HG03378 (cell line): Measurements from ENCODE around the gene STARD3.

Experiments
- ATAC-seq: cut with Tn5 transposase; IDR thresholded peaks from one replicate; pipeline ENCODE4 v1.9.1; 2021; ENCODE audit warnings: mild to moderate bottlenecking, moderate library complexity; ENCODE audit not compliant: unreplicated experiment

The STARD3 gene

DNA sequence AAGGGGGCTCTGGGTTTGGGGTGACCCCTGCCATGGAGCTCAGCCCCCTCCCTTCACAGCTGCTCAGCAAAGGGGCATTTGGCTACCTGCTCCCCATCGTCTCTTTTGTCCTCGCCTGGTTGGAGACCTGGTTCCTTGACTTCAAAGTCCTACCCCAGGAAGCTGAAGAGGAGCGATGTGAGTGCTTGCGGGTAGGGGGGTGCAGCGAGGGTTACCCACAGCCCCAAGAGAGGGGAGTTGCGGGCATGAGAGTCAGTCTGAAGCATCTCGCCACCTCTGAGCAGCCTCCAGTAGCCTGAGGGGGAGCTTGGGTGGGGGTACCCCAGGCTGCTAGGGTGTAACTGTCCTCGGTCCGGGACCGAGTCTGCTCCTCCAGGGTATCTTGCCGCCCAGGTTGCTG is 21.4 kb downstream of the STARD3 start:
- no peak for ATAC-seq

DNA sequence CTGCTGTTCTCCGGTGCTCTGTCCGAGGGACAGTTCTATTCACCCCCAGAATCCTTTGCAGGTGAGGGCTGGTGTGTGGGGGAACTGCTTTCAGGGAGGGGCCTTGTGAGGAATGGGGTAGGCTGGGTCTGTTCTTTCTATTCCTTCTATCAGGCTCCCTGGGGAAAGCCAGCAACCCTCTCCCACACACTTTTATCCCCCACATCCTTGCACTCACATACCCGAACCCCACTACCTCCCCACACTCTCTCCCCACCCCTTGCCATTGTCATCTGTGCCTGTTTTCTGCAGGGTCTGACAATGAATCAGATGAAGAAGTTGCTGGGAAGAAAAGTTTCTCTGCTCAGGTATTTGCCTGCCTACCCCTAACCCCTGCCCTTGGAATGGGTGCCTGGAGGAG is 21.8 kb downstream of the STARD3 start:
- no peak for ATAC-seq

DNA sequence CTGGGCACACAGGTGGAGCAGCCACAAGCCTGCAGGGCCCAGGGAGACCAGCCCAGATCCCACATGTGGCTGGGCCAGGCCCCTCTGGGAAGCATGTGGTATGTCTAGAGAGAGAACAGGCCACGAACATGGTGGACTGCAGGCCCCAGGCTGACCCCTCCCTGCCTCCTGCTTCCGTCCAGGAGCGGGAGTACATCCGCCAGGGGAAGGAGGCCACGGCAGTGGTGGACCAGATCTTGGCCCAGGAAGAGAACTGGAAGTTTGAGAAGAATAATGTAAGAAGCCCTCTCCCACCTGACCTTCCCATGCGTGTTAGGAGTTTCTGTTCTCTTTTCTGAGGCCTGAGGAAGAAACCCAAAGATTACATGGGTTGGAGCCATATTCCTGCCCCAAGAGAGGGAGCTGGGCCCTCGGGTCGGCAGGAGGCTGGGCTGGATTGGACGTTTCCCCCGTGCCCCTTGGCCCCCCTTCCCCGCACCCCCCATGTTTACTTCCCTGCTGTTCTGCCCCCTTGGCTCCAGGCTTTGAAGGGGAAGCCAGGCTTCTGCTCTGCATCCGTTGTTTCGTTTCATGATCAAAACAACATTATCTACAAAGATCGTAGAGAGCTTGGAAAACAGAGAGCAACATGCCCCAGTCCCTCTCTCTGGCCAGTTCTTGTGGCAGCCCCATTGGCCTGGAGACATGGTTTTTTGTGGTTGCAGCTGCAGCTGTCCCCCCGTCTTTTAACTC is 22.5 kb downstream of the STARD3 start:
- no peak for ATAC-seq

DNA sequence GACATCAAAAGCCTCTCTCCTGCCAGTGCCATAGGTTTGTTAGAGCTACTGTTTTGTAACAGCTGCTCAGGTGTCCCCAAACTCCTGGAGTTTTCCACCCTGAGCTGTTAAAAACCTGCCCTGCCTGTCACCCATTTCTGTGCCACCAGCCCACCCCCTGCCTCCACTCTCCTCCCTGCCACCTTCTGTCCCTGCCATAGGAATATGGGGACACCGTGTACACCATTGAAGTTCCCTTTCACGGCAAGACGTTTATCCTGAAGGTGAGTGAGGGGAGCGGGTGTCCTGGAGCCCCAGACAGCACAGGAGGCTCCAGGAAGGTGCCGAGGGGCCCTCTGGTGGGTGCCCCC is 23.0 kb downstream of the STARD3 start:
- no peak for ATAC-seq

DNA sequence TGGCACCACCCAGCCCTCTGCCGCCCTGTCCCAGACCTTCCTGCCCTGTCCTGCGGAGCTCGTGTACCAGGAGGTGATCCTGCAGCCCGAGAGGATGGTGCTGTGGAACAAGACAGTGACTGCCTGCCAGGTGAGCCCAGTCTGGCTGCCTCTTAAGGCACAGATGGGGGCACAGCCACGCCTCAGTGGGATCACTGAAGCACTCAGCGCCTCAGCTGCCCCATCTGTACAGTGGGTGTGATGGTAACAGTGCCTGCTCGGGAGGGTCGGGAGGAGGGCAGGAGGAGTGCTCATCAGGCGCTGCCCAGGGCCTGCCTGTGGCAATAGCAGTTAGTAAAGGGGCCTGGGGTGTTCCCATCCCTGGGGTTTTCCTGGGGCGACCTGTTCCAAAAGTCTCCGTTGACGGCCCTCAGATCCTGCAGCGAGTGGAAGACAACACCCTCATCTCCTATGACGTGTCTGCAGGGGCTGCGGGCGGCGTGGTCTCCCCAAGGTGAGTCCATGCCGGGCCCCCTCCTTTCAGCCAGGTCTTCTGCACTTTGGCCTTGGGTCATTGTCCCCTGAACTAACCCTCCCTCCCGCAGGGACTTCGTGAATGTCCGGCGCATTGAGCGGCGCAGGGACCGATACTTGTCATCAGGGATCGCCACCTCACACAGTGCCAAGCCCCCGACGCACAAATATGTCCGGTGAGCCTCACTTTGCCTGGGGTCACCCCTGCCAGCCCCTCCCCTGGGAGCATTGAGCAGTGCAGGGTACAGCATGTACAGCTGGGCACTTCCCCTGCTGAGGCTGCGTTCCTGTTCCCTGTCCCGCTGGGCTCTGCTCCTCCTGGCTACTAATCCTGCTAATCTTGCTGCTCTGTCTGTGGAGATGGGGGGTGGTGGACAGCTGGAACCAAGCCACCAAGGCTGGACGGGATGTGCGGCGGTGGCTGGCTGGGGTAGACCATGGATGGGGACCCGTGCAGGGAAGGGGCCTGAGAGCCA is 23.7 kb downstream of the STARD3 start:
- no peak for ATAC-seq

DNA sequence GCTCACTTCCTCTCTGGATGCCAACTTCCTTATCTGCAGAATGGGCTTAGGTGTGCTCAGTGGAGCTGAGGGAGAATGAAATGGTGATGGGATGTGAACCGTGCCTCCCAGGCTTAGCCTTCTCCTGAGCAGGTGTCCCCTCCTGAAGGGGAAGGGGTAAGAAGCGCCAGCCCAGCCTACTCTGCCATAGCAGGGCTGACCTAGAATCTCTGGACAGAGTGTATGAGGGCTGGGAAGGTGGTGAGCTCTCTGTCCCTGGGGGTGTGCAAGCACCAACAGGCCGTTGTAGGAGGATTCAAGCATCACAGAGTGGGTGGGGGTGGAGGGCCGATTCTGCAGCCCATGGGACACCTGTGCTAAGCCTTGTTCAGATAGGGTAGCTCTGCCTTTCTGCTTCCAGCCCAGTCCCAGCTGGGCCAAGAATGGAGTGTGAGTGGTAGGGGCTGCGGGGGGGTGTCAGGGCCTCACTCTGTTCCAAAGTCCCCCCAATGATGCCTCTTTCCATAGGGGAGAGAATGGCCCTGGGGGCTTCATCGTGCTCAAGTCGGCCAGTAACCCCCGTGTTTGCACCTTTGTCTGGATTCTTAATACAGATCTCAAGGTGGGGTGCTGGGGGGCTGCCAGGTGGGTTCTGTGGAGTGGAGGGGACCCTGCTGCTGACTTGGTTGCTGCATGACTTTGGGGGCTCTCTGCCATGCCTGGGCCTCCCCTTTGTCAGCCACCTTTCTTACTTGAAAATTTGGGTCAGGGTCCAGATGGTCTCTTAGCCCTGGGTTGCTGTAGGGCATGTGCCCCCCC is 25.0 kb downstream of the STARD3 start:
- no peak for ATAC-seq

DNA sequence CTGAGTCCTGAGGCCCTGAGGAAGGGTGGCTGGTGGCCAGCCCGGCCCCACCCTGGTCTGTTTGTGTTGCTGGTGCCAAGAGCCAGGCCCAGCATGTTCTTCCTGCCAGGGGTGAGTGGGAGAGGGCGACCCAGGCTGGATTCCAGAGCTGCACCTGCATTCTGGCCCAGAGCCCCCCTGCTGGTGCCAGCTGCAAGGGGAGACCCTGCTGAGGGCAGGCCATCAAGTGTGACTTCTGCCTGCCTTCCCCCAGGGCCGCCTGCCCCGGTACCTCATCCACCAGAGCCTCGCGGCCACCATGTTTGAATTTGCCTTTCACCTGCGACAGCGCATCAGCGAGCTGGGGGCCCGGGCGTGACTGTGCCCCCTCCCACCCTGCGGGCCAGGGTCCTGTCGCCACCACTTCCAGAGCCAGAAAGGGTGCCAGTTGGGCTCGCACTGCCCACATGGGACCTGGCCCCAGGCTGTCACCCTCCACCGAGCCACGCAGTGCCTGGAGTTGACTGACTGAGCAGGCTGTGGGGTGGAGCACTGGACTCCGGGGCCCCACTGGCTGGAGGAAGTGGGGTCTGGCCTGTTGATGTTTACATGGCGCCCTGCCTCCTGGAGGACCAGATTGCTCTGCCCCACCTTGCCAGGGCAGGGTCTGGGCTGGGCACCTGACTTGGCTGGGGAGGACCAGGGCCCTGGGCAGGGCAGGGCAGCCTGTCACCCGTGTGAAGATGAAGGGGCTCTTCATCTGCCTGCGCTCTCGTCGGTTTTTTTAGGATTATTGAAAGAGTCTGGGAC is 25.8 kb downstream of the STARD3 start:
- no peak for ATAC-seq

DNA sequence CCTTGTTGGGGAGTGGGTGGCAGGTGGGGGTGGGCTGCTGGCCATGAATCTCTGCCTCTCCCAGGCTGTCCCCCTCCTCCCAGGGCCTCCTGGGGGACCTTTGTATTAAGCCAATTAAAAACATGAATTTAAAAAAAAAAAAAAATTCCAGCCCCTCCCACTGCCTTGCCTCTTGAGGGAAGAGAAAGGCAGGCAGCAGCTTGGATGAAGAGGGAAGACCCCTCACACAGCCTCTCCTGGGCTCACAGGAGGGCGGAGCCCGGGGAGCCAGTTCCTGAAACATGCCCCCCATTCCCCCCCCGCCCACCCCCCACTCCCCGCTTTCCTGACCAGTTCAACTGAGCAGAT is 26.4 kb downstream of the STARD3 start:
- no peak for ATAC-seq

DNA sequence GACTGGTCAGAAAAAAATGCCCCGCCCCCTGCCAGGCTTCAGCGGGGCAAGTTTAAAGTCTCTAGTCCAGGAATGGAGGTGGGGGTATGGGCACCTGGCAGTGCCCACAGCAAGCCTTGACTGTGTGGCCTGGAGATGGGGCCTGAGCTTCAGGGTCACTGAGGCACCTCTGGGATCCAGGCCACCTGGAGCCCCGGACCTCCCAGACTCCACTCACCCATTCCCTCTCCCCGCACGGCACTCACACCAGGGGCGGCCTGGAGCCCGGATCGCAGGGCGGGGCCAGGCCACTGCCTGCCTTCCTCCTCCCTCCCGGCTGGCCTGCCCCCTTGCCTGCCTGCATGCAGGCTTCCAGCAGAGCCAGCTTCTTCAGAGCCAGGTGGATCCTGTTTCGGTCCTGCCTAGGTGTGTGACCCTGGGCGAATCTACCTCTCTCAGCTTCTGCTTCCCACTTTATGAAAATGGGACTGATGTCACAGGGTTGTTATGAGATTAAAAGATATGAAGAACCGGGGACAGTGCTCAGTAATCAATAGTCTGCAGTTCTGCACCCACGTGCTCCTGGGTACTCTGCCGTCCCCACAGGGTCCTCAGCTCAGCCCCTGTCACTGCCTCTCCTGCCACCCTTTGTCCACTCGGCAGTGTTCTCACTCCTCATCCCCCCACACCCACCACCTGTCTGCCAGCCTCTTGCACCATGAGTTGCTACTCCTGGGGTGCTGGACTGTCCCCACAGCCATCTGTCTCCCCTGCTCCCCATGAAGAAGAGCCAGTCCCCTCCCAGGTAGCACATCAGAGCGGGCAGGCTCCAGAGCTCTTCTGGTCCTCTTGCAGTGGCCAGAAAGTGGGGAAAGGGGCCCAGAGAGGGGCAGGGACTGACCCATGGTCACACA is 27.0 kb downstream of the STARD3 start:
- no peak for ATAC-seq

DNA sequence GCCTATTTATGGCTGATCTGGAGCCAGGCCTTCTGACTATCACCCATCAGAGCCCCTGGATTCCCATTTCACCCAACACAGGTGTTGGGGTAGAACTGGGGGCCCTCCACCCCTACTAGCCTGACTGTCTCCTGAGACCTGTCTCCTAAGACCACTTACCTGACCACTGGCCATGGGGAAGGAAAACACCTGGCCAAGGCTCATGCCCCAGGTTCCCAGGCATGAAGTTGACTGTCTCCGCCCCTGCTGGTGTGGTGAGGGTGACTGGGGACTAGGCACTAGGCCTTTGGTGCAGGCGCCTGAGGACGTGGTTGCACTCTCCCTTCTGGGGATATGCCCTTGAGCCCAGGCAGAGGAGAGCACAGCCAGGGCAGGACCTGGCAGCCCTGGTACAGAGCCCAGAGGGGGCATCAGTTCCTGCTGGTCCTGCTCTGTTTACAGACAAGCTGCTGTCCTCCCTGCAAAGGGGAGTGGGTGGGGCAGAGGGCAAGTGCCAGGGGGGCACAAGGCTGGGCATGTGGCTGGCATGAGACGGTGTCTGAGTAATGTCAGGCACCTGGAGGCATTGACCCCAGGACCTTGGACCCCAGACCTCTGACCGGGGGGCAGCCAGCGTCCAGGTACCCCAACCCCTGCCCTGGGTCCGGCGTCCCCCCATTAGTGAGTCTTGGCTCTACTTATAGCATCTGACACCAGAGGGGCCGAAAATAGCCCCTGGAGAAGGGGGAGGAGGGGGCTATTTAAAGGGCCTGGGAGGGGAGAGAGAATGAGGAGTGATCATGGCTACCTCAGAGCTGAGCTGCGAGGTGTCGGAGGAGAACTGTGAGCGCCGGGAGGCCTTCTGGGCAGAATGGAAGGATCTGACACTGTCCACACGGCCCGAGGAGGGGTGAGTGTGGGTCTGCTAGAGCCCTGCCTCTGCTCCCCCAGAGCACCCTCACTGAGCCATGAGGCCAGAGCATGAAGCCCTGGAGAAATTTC is 27.9 kb downstream of the STARD3 start, which contains the start of gene TCAP:
TCAP (plus strand) TSS at position 769 of the 981 bp plus-strand sequence; CDS start at position 780, 11 bp downstream.
- ATAC-seq: no peak

DNA sequence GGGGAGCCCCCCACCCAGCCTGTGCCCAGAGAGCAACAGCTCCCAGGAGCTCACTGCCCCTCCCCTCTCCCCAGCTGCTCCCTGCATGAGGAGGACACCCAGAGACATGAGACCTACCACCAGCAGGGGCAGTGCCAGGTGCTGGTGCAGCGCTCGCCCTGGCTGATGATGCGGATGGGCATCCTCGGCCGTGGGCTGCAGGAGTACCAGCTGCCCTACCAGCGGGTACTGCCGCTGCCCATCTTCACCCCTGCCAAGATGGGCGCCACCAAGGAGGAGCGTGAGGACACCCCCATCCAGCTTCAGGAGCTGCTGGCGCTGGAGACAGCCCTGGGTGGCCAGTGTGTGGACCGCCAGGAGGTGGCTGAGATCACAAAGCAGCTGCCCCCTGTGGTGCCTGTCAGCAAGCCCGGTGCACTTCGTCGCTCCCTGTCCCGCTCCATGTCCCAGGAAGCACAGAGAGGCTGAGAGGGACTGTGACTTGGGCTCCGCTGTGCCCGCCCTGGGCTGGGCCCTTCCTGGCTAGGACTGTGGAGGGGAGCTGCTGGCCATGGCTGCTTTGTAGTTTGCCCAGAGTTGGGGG is 28.8 kb downstream of the STARD3 start:
- ATAC-seq: no peak

DNA sequence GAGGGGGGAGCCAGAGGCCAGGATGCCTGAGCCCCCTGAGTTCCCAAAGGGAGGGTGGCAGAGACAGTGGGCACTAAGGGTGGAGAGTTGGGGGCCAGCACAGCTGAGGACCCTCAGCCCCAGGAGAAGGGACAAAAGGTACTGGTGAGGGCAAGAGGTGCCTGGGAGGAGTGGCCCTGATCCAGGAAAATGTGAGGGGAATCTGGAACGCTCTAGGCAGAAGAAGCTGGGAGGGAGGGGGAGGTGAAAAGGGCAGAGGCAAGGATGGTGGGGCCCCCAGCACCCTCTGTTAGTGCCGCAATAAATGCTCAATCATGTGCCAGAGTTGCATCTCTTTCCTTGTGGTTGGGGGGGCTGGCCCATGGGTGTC is 29.3 kb downstream of the STARD3 start:
- ATAC-seq: no peak

DNA sequence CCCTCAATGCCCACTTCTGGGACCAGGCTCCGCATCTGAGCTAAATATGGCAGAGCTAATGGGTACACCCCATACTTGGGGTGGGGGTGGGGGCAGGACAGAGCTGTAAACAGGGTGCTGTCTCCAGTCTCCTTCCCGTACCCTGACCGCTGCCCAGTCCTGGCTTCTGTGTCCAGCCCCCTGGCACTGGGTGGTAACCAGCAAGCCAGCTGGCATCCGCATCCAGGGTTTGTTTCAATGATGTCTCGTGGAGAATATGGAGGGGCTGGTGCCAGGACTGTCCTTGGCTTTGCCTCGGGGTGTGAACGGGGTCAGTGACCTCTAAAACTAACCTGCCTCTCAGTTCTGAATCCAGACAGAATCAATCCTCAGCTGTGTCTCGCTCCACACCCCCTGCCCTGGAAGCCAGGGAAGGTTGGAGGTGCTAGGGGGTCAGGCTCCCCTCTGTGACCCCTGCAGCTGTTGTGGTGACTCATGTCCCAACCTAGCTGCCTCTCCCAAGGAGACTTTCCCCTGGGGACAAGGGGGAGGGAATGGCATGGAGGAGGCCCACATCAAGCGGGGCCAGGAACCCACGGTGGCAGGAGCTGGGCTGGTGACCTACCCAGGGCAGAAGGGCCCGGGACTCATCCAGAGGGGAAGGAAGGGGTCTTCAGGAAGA is 29.8 kb downstream of the STARD3 start:
- no peak for ATAC-seq

DNA sequence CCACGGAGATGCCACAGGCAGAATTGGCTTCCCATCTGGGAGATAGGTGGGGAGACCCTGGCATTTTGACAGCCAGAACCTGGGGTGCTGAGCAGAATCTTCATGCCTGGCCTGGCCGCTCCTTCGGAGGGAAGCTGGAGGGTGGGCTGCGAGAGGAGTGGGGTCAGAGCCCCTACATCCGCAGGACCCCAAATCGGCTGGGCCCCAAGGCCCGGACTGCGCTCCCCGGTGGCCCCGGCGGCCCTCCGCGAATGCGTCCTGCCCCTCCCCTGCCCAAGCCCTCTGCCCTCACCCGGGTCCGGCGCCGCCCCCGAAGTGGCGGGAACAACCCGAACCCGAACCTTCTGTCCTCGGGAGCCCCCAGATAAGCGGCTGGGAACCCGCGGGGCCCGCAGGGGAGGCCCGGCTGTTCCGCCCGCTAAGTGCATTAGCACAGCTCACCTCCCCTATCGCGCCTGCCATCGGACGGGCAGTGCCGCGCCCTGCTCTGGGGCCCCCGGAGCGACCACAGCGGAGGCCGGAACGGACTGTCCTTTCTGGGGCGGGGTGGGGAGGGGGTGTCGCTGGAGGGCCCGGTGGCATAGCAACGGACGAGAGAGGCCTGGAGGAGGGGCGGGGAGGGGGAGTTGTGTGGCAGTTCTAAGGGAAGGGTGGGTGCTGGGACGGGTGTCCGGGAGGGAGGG is 30.5 kb downstream of the STARD3 start:
- no peak for ATAC-seq

DNA sequence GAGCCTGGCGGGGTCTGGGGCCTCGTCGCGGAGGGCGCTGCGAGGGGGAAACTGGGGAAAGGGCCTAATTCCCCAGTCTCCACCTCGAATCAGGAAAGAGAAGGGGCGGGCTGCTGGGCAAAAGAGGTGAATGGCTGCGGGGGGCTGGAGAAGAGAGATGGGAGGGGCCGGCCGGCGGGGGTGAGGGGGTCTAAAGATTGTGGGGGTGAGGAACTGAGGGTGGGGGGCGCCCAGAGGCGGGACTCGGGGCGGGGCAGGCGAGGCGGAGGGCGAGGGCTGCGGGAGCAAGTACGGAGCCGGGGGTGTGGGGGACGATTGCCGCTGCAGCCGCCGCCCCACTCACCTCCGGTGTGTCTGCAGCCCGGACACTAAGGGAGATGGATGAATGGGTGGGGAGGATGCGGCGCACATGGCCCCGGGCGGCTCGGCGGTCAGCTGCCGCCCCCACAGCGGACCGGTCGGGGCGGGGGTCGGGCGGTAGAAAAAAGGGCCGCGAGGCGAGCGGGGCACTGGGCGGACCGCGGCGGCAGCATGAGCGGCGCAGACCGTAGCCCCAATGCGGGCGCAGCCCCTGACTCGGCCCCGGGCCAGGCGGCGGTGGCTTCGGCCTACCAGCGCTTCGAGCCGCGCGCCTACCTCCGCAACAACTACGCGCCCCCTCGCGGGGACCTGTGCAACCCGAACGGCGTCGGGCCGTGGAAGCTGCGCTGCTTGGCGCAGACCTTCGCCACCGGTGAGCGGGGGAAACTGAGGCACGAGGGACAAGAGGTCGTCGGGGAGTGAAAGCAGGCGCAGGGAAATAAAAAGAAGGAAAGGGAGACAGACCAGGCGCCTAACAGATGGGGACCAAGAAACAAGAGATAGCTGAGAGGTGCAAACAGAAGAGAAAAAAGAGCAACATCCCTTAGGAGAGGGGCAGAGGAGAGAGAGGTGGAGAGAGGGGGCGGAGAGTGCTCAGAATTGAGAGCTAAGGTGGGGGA is 31.3 kb downstream of the STARD3 start, which contains the start of gene PNMT:
PNMT (plus strand) TSS at position 509 of the 980 bp plus-strand sequence; CDS start at position 532, 23 bp downstream.
- ATAC-seq: no peak
